Measurements from ENCODE around the gene WBP2NL.
"Not testable (repeated sequence)": the region's sequence is repeated elsewhere in the genome, so short reads cannot be mapped to it uniquely, and the experiment has no call there.

The WBP2NL gene

GRCh38 chr22:42070517-42071422 lies 72.2 kb downstream of the WBP2NL start, which contains the start of gene NAGA:
TSS of gene NAGA (minus strand) at chr22:42070812. CDS start at chr22:42070297, 515 bp downstream.
- peak; percentile 55 for DNase-seq (ENCODE audit: low read depth, low spot score)
- H3K27ac ChIP-seq: peak within 1 kb of the TSS; percentile 55

GRCh38 chr22:42071508-42071907 lies 72.9 kb downstream of the WBP2NL start:
- peak overlapping the region; percentile 55 for H3K27ac ChIP-seq

GRCh38 chr22:42072606-42073330 lies 74.2 kb downstream of the WBP2NL start:
- DNase-seq (ENCODE audit: low read depth, low spot score): no peak
- no peak overlapping the region for H3K27ac ChIP-seq

More at GRCh38 chr22:42071508-42071907, 72.9 kb downstream of the WBP2NL start:
- not testable (repeated sequence) for DNase-seq (ENCODE audit: low read depth, low spot score)

GRCh38 chr22:42073621-42074041 lies 75.0 kb downstream of the WBP2NL start:
- no peak overlapping the region for H3K27ac ChIP-seq
- DNase-seq (ENCODE audit: low read depth, low spot score): no peak

GRCh38 chr22:42074132-42074811 lies 75.7 kb downstream of the WBP2NL start, which contains the start of gene PHETA2:
TSS of gene PHETA2 (plus strand) at chr22:42074248. CDS start at chr22:42077294, 3,046 bp downstream.
- no peak within 1 kb of the TSS for H3K27ac ChIP-seq
- DNase-seq (ENCODE audit: low read depth, low spot score): no peak

GRCh38 chr22:42074846-42075676 lies 76.5 kb downstream of the WBP2NL start:
- no peak for DNase-seq (ENCODE audit: low read depth, low spot score)
- H3K27ac ChIP-seq: no peak overlapping the region

GRCh38 chr22:42076764-42077485 lies 78.3 kb downstream of the WBP2NL start:
- no peak for DNase-seq (ENCODE audit: low read depth, low spot score)
- H3K27ac ChIP-seq: no peak overlapping the region

GRCh38 chr22:42077486-42078125 lies 79.0 kb downstream of the WBP2NL start:
- no peak overlapping the region for H3K27ac ChIP-seq
- DNase-seq (ENCODE audit: low read depth, low spot score): no peak

Data from epithelial cell of prostate (primary cell).